Erythroblast (primary cell): ENCODE measurements around the gene ZNF276.
A peak's percentile ranks its signal among the peaks of the same experiment; 100 is the strongest.

Experiments used
- DNase-seq, 2 experiments: peaks; one replicate each; lab custom pipeline; 2025; lab: John Stamatoyannopoulos, UW
- GATA1 ChIP-seq: IDR thresholded peaks from 2 replicates; pipeline ENCODE4 v1.6.1; 2011; ENCODE audit warnings: low read depth, mild to moderate bottlenecking, control low read depth, low read length, moderate library complexity
- POLR2A ChIP-seq: IDR thresholded peaks from 2 replicates; pipeline ENCODE4 v1.6.1; 2011; ENCODE audit warnings: mild to moderate bottlenecking, low read length

The ZNF276 gene

GRCh38 chr16:89732142-89732917 is 11.0 kb downstream of the ZNF276 start:
- DNase-seq: no peak
- TF ChIP-seq GATA1: no peak
- TF ChIP-seq POLR2A: no peak

DNA sequence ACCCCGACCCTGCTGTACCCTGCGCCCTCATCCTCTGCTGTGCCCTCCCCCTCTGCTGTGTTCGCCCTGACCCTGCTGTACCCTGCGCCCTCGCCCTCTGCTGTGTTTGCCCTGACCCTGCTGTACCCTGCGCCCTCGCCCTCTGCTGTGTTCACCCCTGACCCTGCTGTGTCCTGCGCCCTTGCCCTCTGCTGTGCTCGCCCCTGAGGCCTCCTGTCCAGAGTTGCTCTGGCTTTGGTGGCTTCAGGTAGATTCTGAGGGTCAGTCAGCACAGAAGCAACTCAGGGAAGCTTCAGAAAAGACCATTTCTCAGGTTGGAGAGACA is 11.5 kb downstream of the ZNF276 start:
- TF ChIP-seq POLR2A (no peak), GATA1 (no peak)

GRCh38 chr16:89733322-89733721 is 12.0 kb downstream of the ZNF276 start:
- DNase-seq: no peak
- TF ChIP-seq GATA1 (no peak), POLR2A (no peak)

More for the DNA sequence above, 11.5 kb downstream of the ZNF276 start:
- no peak for DNase-seq

- TF ChIP-seq POLR2A (no peak), GATA1 (no peak)
- DNase-seq: no peak
Measured at GRCh38 chr16:89733792-89734191, 12.5 kb downstream of the ZNF276 start.

DNA sequence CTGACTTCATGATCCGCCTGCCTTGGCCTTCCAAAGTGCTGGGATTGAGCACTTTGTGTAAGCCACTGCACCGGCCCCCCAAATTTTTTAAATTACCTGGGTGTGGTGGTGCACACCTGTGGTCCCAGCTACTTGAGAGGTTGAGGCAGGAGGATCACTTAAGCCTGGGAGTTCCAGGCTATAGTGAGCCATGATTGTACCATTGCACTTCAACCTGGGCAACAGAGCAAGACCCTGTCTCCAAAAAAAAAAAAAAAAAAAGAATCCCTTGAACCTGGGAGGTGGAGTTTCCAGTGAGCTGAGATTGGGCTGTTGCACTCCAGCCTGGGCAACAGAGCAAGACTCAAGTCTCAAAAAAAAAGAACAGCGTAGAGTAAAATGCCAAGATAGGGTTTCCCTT is 15.2 kb downstream of the ZNF276 start:
- DNase-seq: no peak
- no peak for TF ChIP-seq GATA1
- TF ChIP-seq POLR2A: no peak

DNA sequence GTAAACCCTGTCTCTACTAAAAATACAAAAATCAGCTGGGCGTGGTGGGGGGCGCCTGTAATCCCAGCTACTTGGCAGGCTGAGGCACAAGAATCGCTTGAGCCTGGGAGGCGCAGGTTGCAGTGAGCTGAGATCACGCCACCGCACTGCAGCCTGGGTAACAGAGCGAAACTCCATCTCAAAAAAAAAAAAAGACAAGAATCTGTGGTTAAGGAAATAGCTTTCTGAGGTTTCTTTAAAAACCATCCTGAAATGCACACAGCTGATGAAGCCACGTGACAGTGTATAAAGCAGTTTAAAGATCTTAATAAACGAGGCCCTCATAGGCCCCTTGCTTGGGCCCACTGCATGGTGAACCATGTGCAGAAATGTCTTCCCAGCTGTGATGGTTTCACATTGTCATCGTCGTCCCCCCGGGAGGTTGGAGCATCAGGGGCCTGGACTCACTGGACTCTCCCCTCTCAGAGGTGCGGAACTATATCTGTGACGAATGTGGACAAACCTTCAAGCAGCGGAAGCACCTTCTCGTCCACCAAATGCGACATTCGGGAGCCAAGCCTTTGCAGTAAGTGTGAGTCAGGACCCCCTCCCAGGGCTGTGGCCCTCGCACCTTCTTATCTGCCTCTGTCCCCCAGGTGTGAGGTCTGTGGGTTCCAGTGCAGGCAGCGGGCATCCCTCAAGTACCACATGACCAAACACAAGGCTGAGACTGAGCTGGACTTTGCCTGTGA is 16.2 kb downstream of the ZNF276 start:
- TF ChIP-seq POLR2A: no peak
- TF ChIP-seq GATA1: no peak
- DNase-seq: no peak

- DNase-seq: no peak
- TF ChIP-seq GATA1 (no peak), POLR2A (no peak)
Measured at GRCh38 chr16:89738072-89738377, 16.7 kb downstream of the ZNF276 start.

- DNase-seq: no peak
Measured at GRCh38 chr16:89738538-89739317, 17.4 kb downstream of the ZNF276 start.

GRCh38 chr16:89739383-89739782 is 18.0 kb downstream of the ZNF276 start:
- TF ChIP-seq POLR2A: no peak
- TF ChIP-seq GATA1: no peak
- DNase-seq: no peak

More at GRCh38 chr16:89738538-89739317, 17.4 kb downstream of the ZNF276 start:
- no peak for TF ChIP-seq GATA1
- TF ChIP-seq POLR2A: no peak

GRCh38 chr16:89741342-89742014 is 20.1 kb downstream of the ZNF276 start:
- DNase-seq: no peak
- TF ChIP-seq POLR2A: peak; percentile 22
- TF ChIP-seq GATA1: no peak

- no peak for DNase-seq
- TF ChIP-seq POLR2A (no peak), GATA1 (no peak)
Measured at GRCh38 chr16:89742948-89743347, 21.6 kb downstream of the ZNF276 start.

- TF ChIP-seq POLR2A (no peak), GATA1 (no peak)
- DNase-seq: no peak
Measured at GRCh38 chr16:89744813-89745212, 23.5 kb downstream of the ZNF276 start.

DNA sequence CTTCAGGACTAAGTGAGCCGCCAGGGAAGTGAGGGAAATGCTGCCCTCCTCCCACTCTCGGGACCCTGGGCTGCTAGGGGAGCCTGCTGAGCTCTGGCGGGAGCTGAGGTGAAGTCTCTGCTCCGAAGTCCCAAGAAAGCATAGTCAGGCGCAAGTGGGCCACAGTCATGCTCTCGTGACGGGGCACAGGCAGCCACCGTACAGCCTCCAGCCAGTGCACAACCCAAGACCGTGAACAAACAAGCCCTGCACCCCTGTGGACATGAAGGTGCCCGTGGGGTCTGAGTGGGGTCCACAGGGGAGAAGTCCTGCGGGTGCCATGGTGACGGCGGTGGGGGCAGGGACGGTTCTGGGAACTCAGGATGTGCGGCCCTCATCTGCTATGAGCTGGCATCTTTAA is 24.7 kb downstream of the ZNF276 start:
- no peak for DNase-seq
- no peak for TF ChIP-seq POLR2A
- no peak for TF ChIP-seq GATA1
